H4 (cell line): ENCODE measurements around the gene CRB2. TPM values are rescaled to one million over a fixed set of nuclear protein-coding genes. Genes with fewer than 3 reads are reported as not detected.

Experiments
- DNase-seq: peaks from one replicate; pipeline ENCODE4 v3.0.0-alpha.2; 2015; ENCODE audit warnings: low spot score
- total RNA-seq: library from RNA; depleted of rRNA; stranded (reverse); fragments of >200 nt; shearing (Covaris generic); gene quantifications from 2 replicates; pipeline ENCODE4 v1.2.3, GENCODE V29; 2014

Gene CRB2
- total RNA-seq, 1 experiment from 2014 or later, result not detected

GRCh38 chr9:123364241-123364824 is 8.3 kb downstream of the CRB2 start:
- DNase-seq, result no peak

- no peak for DNase-seq
Observed at GRCh38 chr9:123365287-123365880, 9.4 kb downstream of the CRB2 start.

DNA sequence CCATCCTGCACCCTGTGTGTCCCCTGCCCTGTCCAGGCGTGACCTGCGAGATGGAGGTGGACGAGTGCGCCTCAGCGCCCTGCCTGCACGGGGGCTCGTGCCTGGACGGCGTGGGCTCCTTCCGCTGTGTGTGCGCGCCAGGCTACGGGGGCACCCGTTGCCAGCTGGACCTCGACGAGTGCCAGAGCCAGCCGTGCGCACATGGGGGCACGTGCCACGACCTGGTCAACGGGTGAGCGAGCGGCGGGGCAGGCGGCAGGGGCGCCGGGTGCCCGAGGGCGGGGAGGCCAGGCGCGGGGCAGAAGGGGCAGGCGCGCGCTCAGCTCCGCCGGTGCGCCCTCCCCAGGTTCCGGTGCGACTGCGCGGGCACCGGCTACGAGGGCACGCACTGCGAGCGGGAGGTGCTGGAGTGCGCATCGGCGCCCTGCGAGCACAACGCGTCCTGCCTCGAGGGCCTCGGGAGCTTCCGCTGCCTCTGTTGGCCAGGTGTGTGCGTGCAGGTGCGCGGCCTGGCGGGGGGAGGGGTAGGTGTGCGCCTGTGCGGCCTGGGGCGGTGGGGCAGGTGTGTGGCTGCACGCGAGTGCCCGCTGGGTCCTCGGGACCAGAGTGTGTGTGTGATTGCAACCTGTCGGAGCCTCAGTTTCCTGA is 10.0 kb downstream of the CRB2 start:
- no peak for DNase-seq

DNA sequence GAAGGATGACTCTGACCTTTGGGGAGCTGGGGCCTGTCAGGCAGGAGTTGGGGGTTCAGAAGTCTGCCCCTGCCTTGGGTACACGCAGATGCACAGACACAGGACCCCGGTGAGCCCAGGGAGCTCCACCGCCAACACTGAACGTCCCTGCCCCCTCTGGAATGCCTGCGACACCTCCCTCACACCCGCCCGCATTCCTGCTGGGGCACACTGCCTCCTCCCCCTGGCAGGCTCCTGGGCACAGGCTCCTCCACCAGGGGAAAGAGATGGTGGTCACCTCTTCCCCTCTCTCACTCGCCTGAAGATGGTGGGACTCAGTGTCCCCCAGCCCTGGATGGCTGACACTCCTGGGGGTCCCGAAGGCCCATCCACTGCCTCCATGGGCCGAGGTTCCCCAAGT is 12.0 kb downstream of the CRB2 start:
- DNase-seq, result no peak

DNA sequence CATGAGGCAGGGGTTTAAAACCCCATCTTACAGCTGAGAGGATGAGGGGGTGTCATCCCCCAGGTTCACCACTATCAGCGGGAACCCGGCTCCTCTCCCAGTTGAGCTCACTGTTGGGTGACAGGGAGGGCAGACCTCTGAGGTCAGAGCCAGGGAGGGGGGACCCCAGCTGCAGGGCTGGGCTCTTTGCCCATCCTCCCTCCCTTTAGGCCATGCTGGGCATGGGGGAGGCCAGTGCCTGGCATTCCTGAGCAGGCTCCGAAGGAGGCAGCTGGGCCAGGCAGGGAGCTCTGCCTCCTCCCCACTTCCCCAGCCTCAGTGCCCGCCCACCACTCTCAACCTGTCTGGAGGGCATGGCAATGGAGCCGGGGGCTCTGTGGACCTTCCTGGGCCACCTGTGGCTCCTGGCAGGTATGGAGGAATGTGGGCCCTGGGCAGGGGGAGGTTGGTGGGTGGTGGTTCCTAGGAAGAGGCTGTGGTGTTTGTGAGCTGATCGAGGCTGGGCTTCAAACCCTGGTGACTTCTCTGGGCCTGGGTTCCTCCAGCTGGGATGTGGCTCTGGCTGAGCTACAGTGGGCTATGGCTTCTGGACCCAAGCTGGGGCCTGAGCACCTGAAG is 12.6 kb downstream of the CRB2 start:
- DNase-seq, result no peak

GRCh38 chr9:123369296-123369695 is 13.3 kb downstream of the CRB2 start:
- DNase-seq, result no peak

DNA sequence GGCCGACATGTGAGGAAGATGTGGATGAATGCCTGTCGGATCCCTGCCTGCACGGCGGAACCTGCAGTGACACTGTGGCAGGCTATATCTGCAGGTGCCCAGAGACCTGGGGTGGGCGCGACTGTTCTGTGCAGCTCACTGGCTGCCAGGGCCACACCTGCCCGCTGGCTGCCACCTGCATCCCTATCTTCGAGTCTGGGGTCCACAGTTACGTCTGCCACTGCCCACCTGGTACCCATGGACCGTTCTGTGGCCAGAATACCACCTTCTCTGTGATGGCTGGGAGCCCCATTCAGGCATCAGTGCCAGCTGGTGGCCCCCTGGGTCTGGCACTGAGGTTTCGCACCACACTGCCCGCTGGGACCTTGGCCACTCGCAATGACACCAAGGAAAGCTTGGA is 14.1 kb downstream of the CRB2 start:
- no peak for DNase-seq

DNA sequence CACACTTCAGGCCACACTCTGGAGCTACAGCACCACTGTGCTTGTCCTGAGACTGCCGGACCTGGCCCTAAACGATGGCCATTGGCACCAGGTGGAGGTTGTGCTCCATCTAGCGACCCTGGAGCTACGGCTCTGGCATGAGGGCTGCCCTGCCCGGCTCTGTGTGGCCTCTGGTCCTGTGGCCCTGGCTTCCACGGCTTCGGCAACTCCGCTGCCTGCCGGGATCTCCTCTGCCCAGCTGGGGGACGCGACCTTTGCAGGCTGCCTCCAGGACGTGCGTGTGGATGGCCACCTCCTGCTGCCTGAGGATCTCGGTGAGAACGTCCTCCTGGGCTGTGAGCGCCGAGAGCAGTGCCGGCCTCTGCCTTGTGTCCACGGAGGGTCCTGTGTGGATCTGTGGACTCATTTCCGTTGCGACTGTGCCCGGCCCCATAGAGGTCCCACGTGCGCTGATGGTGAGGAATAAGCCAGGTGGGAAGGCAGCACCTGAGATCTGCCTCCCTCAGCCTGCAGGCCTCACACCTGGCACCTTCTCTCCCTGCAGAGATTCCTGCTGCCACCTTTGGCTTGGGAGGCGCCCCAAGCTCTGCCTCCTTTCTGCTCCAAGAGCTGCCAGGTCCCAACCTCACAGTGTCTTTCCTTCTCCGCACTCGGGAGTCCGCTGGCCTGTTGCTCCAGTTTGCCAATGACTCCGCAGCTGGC is 14.7 kb downstream of the CRB2 start:
- DNase-seq, result no peak

DNA sequence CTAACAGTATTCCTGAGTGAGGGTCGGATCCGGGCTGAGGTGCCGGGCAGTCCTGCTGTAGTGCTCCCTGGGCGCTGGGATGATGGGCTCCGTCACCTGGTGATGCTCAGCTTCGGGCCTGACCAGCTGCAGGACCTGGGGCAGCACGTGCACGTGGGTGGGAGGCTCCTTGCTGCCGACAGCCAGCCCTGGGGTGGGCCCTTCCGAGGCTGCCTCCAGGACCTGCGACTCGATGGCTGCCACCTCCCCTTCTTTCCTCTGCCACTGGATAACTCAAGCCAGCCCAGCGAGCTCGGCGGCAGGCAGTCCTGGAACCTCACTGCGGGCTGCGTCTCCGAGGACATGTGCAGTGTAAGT is 15.2 kb downstream of the CRB2 start:
- no peak for DNase-seq

- no peak for DNase-seq
Observed at GRCh38 chr9:123371805-123372590, 16.0 kb downstream of the CRB2 start.

- DNase-seq, result no peak
Observed at GRCh38 chr9:123372766-123373446, 16.9 kb downstream of the CRB2 start.

- DNase-seq, result no peak
Observed at GRCh38 chr9:123373447-123373923, 17.5 kb downstream of the CRB2 start.

DNA sequence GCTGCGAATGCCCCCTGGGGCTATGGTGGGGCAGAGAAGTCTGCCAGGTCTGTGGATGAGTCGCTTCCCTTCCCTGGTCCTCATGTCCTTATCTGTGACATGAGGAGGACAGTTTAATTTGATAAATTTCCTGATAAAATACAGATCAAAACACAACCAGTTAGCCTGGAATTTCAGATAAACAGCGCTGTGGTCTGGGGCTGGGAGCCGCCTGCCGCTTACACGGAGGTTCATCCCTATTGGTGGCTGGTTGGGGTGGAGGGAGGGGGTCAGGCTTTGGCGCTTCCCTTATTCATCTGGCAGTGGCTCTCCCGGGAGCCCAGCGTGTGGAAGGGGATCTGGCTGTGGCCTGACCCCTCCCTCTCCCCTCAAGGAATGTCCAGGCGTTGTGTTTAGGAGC is 17.9 kb downstream of the CRB2 start:
- DNase-seq, result no peak

DNA sequence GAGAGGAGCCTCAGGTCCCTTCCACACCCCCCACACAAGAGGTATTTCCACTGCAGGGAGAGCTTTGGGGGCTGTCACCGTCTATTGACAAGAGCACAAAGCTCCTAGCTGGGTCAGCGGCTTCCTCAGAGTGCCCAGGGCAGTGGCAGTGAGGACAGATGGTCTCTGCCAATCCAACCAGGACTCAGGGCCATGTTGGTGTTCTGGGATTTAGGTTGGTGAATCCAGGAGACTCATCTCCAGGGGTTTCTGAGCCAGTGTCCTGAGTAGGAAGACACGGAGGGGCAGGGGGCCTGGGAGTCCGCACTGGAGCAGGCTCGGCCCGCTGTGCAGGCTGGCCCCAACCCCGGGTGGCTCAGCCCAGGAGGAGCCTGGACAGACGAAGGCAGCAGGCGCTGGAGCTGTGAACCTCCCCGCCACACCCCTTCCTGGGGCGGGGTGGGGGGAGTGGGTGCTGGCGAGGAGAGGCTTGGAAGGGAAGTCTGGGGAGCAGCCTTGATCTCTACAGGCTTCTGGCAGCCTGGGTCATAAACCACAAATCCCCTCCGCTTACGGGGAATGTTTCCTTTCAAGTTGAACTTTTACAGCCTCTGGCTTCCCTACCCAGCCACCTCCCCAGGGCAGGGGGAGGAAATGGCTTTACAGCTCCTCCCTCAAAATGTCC is 19.6 kb downstream of the CRB2 start:
- DNase-seq, result peak; percentile 56

- no peak for DNase-seq
Observed at GRCh38 chr9:123376218-123377071, 20.4 kb downstream of the CRB2 start.

DNA sequence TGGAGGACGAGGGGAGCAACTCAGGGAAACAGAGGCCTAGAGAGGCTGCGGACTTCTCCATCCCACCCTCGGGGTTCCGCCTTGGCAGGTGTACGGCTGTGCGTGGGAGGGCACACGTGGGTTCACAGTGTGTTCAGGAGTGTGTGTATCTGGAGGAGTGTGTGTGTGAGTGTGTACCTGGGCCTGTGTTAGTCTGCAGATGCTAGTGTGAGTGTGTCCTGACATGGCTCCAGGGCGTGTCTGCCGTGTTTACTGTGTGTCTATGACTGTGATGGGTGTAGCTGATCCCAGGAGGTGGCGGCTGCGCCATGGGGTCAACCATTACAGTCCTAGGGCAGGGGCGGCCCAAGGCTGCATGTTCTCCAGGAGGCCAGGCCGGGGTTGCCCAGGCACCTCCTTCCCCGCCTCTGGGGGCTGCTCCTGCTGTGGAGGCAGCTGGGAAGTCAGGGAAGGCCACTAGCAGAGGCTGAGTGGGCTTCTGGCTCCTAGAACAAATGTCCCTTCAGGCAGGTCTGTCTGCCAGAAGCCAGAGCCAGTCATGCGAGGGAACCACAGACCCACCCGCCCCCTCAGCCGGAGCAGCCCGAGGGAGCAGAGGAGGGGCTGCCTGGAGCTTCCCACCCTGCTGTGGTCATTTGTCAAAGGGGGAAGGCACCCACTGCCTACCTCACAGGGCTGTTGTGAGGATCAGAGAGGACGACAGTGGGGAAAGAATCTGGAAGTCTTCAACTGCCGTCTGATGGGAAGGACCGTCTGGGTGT is 21.4 kb downstream of the CRB2 start:
- no peak for DNase-seq

DNA sequence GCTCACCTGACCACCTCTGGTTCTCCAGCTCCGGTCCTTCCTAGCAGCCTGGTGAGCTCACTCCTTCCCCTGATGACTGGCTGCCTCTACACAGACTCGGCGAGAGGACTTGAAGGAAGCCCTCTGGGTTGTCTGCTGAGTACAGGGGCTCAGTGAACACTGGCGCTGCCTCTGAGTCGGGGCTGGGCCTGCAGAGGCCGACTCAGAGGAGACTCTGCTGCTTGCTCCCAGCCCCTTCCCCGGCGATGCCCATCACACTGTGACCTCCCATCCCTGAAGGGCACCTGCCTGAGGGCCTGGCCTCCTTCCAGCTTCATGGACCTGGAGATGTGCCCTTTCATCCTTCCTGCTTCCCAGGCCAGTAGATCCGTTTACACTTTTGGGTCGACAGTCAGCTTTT is 22.0 kb downstream of the CRB2 start:
- no peak for DNase-seq

DNA sequence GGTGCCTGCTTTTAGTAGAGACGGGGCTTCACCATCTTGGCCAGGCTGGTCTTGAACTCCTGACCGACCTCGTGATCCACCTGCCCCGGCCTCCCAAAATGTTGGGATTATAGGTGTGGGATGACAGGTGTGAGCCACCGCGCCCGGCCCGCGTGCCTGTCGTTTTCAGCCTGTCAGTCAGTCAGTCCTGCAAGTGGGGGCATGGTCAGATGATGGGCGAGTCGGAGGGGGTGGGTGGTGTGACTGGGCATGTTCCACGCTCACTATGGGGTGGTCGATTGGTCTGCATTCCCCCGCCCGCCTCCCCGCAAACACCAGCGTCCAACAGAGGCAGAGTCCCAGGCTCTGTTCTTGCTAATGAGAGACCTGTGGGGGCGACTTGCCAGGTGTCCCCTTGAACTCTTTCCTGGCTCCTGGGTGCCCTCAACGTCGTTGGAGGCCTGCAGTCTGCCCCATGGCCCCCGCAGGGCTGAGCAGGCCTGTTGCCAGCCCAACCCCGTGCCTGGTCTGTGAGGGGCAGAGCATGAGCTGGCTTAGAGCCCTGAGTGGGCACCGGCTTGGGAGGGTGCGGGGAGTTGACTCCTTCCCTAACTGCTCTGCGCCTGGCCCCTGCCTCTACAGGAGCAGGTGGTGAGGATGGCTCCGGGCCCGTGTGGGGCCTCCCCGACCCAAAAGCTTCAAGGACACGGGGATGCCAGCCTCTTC is 23.1 kb downstream of the CRB2 start:
- DNase-seq, result no peak
